Measurements from ENCODE around the gene LAX1.

The LAX1 gene

DNA sequence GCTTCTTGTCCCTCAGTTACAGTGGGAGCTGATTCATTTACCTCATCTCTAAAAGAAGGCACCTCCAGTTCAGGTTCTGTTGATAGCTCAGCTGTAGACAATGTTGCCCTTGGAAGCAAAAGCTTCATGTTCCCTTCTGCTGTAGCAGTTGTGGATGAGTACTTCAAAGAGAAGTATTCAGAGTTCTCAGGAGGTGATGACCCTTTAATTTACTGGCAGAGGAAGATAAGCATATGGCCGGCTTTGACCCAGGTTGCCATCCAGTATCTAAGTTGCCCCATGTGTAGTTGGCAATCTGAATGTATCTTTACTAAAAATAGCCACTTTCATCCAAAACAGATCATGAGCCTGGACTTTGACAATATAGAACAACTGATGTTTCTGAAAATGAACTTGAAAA lies 35.0 kb downstream of the LAX1 start:
- Histone ChIP-seq H3K27me3 (replicated peaks; ENCODE audit: control insufficient read depth, insufficient read depth, low read length, poor library complexity, severe bottlenecking) (no peaks in the 10 kb centered on the region), H3K9me3 (ENCODE audit: control insufficient read depth, low read length) (no peaks in the 10 kb centered on the region), H3K36me3 (ENCODE audit: control insufficient read depth, insufficient read depth, low read length) (peaks cover 16% of the 10 kb centered on the region), H3K4me3 (ENCODE audit: insufficient read depth, low read depth, low read length, poor library complexity, severe bottlenecking) (no peak overlapping the region), H3K27ac (ENCODE audit: insufficient read depth, low read length, poor library complexity, severe bottlenecking) (no peak overlapping the region), H3K4me1 (ENCODE audit: control insufficient read depth, insufficient read depth, low read length, poor library complexity, severe bottlenecking) (peaks cover 9% of the 10 kb centered on the region)
- DNase-seq, result no peak

DNA sequence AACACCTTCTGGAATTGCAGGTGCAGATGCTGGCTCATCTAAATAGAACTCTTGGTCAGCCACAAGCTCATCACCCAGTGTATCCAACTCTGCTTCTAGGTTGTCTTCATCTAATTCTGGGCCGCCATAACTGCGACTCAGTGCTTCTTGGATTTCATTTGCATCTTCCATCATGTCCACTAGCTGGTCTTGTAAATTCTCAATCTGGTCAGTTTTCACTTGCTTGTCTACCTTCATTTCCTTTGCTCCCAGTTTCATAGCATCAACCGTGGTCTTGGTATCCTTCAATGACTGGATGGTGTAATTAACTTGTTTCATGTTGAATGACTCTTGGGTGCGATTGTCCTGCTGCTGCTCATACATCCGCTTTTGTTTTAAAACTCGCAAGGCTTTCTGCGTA lies 40.7 kb downstream of the LAX1 start:
- Histone ChIP-seq H3K36me3 (ENCODE audit: control insufficient read depth, insufficient read depth, low read length) (peaks cover 26% of the 10 kb centered on the region), H3K4me3 (ENCODE audit: insufficient read depth, low read depth, low read length, poor library complexity, severe bottlenecking) (no peak overlapping the region), H3K27me3 (replicated peaks; ENCODE audit: control insufficient read depth, insufficient read depth, low read length, poor library complexity, severe bottlenecking) (no peaks in the 10 kb centered on the region), H3K27ac (ENCODE audit: insufficient read depth, low read length, poor library complexity, severe bottlenecking) (no peak overlapping the region), H3K4me1 (ENCODE audit: control insufficient read depth, insufficient read depth, low read length, poor library complexity, severe bottlenecking) (no peaks in the 10 kb centered on the region), H3K9me3 (ENCODE audit: control insufficient read depth, low read length) (no peaks in the 10 kb centered on the region)
- DNase-seq, result no peak

DNA sequence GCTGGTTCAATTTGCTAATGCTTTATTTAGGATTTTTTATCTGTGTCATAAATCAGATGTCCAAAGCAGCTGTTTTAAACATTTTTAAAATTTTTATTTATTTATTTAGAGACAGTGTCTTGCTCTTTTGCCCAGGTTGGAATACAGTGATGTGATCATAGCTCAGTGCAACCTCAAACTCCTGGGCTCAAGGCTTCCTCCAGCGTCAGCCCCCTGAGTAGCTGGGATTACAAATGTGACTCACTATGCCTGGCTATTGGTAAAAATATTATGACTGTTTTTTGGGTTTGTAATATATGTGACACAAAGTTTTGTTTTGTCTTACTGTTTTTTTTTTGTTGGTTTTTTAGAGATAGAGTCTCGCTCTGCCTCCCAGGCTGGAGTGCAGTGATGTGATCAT lies 42.2 kb downstream of the LAX1 start:
- DNase-seq, result no peak
- Histone ChIP-seq H3K27ac (ENCODE audit: insufficient read depth, low read length, poor library complexity, severe bottlenecking) (no peak overlapping the region), H3K27me3 (replicated peaks; ENCODE audit: control insufficient read depth, insufficient read depth, low read length, poor library complexity, severe bottlenecking) (no peaks in the 10 kb centered on the region), H3K4me1 (ENCODE audit: control insufficient read depth, insufficient read depth, low read length, poor library complexity, severe bottlenecking) (no peaks in the 10 kb centered on the region), H3K4me3 (ENCODE audit: insufficient read depth, low read depth, low read length, poor library complexity, severe bottlenecking) (no peak overlapping the region), H3K36me3 (ENCODE audit: control insufficient read depth, insufficient read depth, low read length) (peaks cover 26% of the 10 kb centered on the region), H3K9me3 (ENCODE audit: control insufficient read depth, low read length) (no peaks in the 10 kb centered on the region)

DNA sequence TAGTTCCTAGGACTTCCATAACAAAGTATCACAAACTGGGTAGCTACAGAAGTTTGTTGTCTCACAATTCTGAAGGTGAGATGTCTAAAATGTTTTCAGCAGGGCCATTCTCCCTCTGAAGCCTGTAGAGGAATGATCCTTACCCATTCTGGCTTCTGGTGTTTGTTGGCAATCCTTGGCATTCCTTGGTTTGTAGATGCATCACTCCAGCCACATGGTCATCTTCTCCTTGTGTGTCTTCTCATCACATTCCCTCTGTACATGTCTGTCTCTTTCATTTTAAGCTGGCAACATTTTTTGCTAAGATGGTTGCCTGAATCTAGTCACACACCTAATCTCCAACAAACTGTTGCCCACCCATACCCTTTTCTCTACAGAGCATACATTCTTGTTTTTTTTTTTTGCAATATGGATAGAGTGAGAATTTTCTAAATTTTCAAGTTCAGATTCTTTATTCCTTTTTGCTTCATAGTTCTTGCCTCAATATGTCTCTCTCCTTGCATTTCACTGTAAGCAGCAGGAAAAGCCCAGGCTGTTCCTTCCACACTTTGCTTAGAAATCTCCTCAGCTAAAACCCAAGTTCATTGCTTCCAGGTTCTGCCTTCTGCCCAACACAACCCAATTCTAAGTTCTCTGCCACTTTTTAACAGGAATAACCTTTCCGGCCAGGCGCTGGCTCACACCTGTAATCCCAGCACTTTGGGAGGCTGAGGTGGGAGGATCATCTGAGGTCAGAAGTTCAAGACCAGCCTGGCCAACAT lies 48.8 kb downstream of the LAX1 start:
- Histone ChIP-seq H3K4me3 (ENCODE audit: insufficient read depth, low read depth, low read length, poor library complexity, severe bottlenecking) (no peak overlapping the region), H3K36me3 (ENCODE audit: control insufficient read depth, insufficient read depth, low read length) (peaks cover 22% of the 10 kb centered on the region), H3K27me3 (replicated peaks; ENCODE audit: control insufficient read depth, insufficient read depth, low read length, poor library complexity, severe bottlenecking) (no peaks in the 10 kb centered on the region), H3K4me1 (ENCODE audit: control insufficient read depth, insufficient read depth, low read length, poor library complexity, severe bottlenecking) (no peaks in the 10 kb centered on the region), H3K9me3 (ENCODE audit: control insufficient read depth, low read length) (no peaks in the 10 kb centered on the region), H3K27ac (ENCODE audit: insufficient read depth, low read length, poor library complexity, severe bottlenecking) (no peak overlapping the region)
- no peak for DNase-seq

DNA sequence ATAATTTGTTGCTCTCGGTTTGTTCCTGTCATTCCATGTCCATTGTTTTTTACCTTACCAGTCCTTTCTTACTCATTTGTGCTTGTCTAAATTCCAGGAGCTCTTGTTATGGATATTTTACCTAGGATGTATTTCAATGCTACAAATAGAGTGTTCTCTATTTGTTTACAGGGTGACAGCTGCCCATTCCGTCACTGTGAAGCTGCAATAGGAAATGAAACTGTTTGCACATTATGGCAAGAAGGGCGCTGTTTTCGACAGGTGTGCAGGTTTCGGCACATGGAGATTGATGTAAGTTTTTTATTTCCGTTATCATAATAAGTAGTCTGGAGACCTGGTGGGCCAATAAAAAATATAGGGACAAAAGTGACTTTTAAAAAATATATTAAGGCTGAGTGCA lies 53.4 kb downstream of the LAX1 start:
- Histone ChIP-seq H3K4me1 (ENCODE audit: control insufficient read depth, insufficient read depth, low read length, poor library complexity, severe bottlenecking) (no peaks in the 10 kb centered on the region), H3K27me3 (replicated peaks; ENCODE audit: control insufficient read depth, insufficient read depth, low read length, poor library complexity, severe bottlenecking) (no peaks in the 10 kb centered on the region), H3K4me3 (ENCODE audit: insufficient read depth, low read depth, low read length, poor library complexity, severe bottlenecking) (no peak overlapping the region), H3K9me3 (ENCODE audit: control insufficient read depth, low read length) (no peaks in the 10 kb centered on the region), H3K36me3 (ENCODE audit: control insufficient read depth, insufficient read depth, low read length) (peaks cover 63% of the 10 kb centered on the region), H3K27ac (ENCODE audit: insufficient read depth, low read length, poor library complexity, severe bottlenecking) (no peak overlapping the region)
- DNase-seq, result no peak

DNA sequence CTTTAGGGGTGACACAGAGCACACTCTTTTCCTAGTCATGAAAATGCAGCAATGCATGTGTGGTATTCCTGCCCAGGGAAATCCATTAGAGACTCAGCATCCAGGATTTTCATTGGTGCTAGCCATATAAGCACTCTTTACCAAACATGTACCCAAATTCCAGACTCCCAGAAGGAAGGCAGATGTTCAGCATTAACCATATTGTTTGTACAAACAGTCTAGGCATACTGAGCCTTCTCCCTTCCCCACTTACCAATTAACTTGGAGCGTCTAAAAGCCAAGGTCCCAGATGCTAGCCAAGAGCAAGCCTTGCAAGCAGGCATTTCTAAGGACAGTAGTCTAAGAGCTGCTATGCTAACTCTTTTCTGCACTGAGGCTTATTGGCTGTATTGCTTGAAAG lies 58.3 kb downstream of the LAX1 start:
- Histone ChIP-seq H3K36me3 (ENCODE audit: control insufficient read depth, insufficient read depth, low read length) (peaks cover 62% of the 10 kb centered on the region), H3K4me1 (ENCODE audit: control insufficient read depth, insufficient read depth, low read length, poor library complexity, severe bottlenecking) (no peaks in the 10 kb centered on the region), H3K27ac (ENCODE audit: insufficient read depth, low read length, poor library complexity, severe bottlenecking) (no peak overlapping the region), H3K27me3 (replicated peaks; ENCODE audit: control insufficient read depth, insufficient read depth, low read length, poor library complexity, severe bottlenecking) (no peaks in the 10 kb centered on the region), H3K9me3 (ENCODE audit: control insufficient read depth, low read length) (no peaks in the 10 kb centered on the region), H3K4me3 (ENCODE audit: insufficient read depth, low read depth, low read length, poor library complexity, severe bottlenecking) (no peak overlapping the region)
- DNase-seq, result no peak

All from effector memory CD4-positive, alpha-beta T cell (primary cell).